Measurements from ENCODE around the gene VASN. TPM values are rescaled to one million over a fixed set of nuclear protein-coding genes. Genes with fewer than 3 reads are reported as not detected.
A peak's percentile ranks its signal among the peaks of the same experiment; 100 is the strongest.

VASN gene
- total and polyA plus RNA-seq, 10 of the 15 experiments (the other 5 are each of a cell fraction or from before 2014, with no cell fraction given): 0.02 to 0.19 (median 0.14) TPM; not detected in 6

GRCh38 chr16:4425378-4426020 lies 53.9 kb downstream of the VASN start, which contains the start of gene DNAJA3 (continued):
- peak; percentile 45; the same call in 1 of the 2 replicates for TF ChIP-seq ATF3 (IDR thresholded peaks at IDR 0.05; ENCODE audit: borderline replicate concordance, extremely low read depth, low read depth, low read length)
- TF ChIP-seq CBX5 (IDR thresholded peaks at IDR 0.05; ENCODE audit: low read depth): no peak
- TF ChIP-seq PBX3 (IDR thresholded peaks at IDR 0.05; ENCODE audit: insufficient replicate concordance, low read depth, low read length): no peak
- 0 out of 2 replicates have a peak, but pooled peaks have one; percentile 43 for TF ChIP-seq E2F4 (IDR thresholded peaks at IDR 0.05; ENCODE audit: low read depth, low read length)
- no peak for TF ChIP-seq EED (IDR thresholded peaks at IDR 0.05; ENCODE audit: low read depth)
- no peak for TF ChIP-seq RAD51 (IDR thresholded peaks at IDR 0.05)
- TF ChIP-seq RAD21 (IDR thresholded peaks at IDR 0.05; ENCODE audit: insufficient read depth, low read depth, low read length): no peak
- TF ChIP-seq TBL1XR1 (IDR thresholded peaks at IDR 0.05; ENCODE audit: low read depth, low read length): no peak
- TF ChIP-seq SIN3A (IDR thresholded peaks at IDR 0.05; ENCODE audit: low read depth, low read length): peak; percentile 75; the same call in 1 of the 2 replicates
- peak; percentile 93 for TF ChIP-seq HDGF (IDR thresholded peaks at IDR 0.05)
- TF ChIP-seq KDM1A (IDR thresholded peaks at IDR 0.05; ENCODE audit: borderline replicate concordance): no peak
- TF ChIP-seq CREB1 (IDR thresholded peaks at IDR 0.05; ENCODE audit: low read depth): peak; percentile 94
- 0 out of 2 replicates have a peak, but pooled peaks have one; percentile 45 for TF ChIP-seq RB1 (IDR thresholded peaks at IDR 0.05; ENCODE audit: borderline replicate concordance)
- no peak for TF ChIP-seq FOXM1 (IDR thresholded peaks at IDR 0.05; ENCODE audit: low read depth, low read length)
- TF ChIP-seq CUX1 (IDR thresholded peaks at IDR 0.05; ENCODE audit: insufficient replicate concordance, low read depth, low read length): no peak
- no peak for TF ChIP-seq NFXL1 (IDR thresholded peaks at IDR 0.05; ENCODE audit: borderline replicate concordance)
- TF ChIP-seq E2F8 (IDR thresholded peaks at IDR 0.05; ENCODE audit: low read depth, partially characterized antibody): no peak
- TF ChIP-seq NFYB (IDR thresholded peaks at IDR 0.05; ENCODE audit: insufficient read depth, low read depth, low read length): no peak
- TF ChIP-seq TCF3 (IDR thresholded peaks at IDR 0.05; ENCODE audit: borderline replicate concordance, insufficient read depth, low read depth, low read length): 0 out of 2 replicates have a peak, but pooled peaks have one; percentile 12

Data from GM12878 (cell line).